CD4-positive, alpha-beta T cell (primary cell): ENCODE measurements around the gene SRP9. TPM values are rescaled to one million over a fixed set of nuclear protein-coding genes. Genes with fewer than 3 reads are reported as not detected.

Experiments used
- ATAC-seq: fragments of 200-7000 bp; cut with Tn5 transposase; one replicate; pipeline ENCODE4 v1.10.0; 2022; ENCODE audit warnings: mild to moderate bottlenecking; ENCODE audit not compliant: poor library complexity
- CTCF ChIA-PET: fragments of 350-600 bp; sonication (Branson Sonifier 250); formaldehyde crosslinking; loops from one replicate; lab custom pipeline; 2021; ENCODE audit warnings: antibody characterized with exemption, inconsistent platforms; lab: Charles Lee
- POLR2A ChIA-PET: fragments of 350-600 bp; sonication (Branson Sonifier 250); formaldehyde crosslinking; loops from one replicate; lab custom pipeline; 2021; ENCODE audit warnings: antibody characterized with exemption, inconsistent platforms; lab: Charles Lee
- DNase-seq, 14 experiments: peaks; one replicate each; pipeline ENCODE4 v3.0.0-alpha.2; 2013 to 2020; ENCODE audit warnings: mixed read lengths in 2 of 14
- H3K27ac ChIP-seq, 2 donors: one replicate each; pipeline versions ENCODE4 v1.5.1 to v1.7.0; 2013; ENCODE audit warnings: low read length in 2 of 2, low read depth in 1 of 2, mild to moderate bottlenecking in 1 of 2
- H3K27me3 ChIP-seq, 2 experiments: 1 replicate in 1 of 2; 2 replicates in 1 of 2; pipeline versions ENCODE4 v1.6.1 to v1.7.0; 2013; ENCODE audit warnings: low read length in 2 of 2, control low read depth in 1 of 2, mild to moderate bottlenecking in 1 of 2, moderate library complexity in 1 of 2; ENCODE audit not compliant: insufficient read depth in 2 of 2, control insufficient read depth in 1 of 2
- H3K36me3 ChIP-seq: one replicate; pipeline ENCODE4 v1.6.1; 2013; ENCODE audit warnings: low read length, control low read depth; ENCODE audit not compliant: insufficient read depth
- H3K4me1 ChIP-seq: one replicate; pipeline ENCODE4 v1.6.1; 2013; ENCODE audit warnings: low read length, control low read depth; ENCODE audit not compliant: insufficient read depth
- H3K4me3 ChIP-seq: one replicate; pipeline ENCODE4 v1.5.1; 2013; ENCODE audit warnings: mild to moderate bottlenecking, low read length, moderate library complexity
- H3K9me3 ChIP-seq, 2 experiments: 1 replicate in 1 of 2; 2 replicates in 1 of 2; pipeline versions ENCODE4 v1.6.1 to v1.7.0; 2013; ENCODE audit warnings: low read length in 2 of 2, mild to moderate bottlenecking in 2 of 2, control low read depth in 1 of 2, moderate library complexity in 1 of 2; ENCODE audit not compliant: control insufficient read depth in 1 of 2, insufficient read depth in 1 of 2
- H3K27ac Mint-ChIP-seq: one replicate; pipeline ENCODE4 v1.8.0; 2020; ENCODE audit warnings: mixed read lengths
- H3K27me3 Mint-ChIP-seq: one replicate; pipeline ENCODE4 v1.8.0; 2021; ENCODE audit warnings: mixed read lengths
- H3K36me3 Mint-ChIP-seq: one replicate; pipeline ENCODE4 v1.8.0; 2021; ENCODE audit warnings: low read depth, mixed read lengths
- H3K4me1 Mint-ChIP-seq: one replicate; pipeline ENCODE4 v1.8.0; 2021; ENCODE audit warnings: low read depth, mixed read lengths
- H3K4me3 Mint-ChIP-seq: one replicate; pipeline ENCODE4 v1.8.0; 2020; ENCODE audit warnings: mild to moderate bottlenecking, mixed read lengths
- H3K9me3 Mint-ChIP-seq: one replicate; pipeline ENCODE4 v1.8.0; 2020; ENCODE audit warnings: mixed read lengths
- intact Hi-C, 2 experiments: fragments of 100-400 bp; cut with DNase I in 1 of 2; cut with micrococcal nuclease in 1 of 2; formaldehyde crosslinking; loops; one replicate each; pipeline versions ENCODE4 v1.15.1 to v1.9.0; 2023 to 2025; cut with DNase I, micrococcal nuclease
- total RNA-seq, 174 experiments: library from RNA in 2 of 174; stranded (reverse) in 2 of 174; gene quantifications; one replicate each; pipeline ENCODE4 v1.2.3 and lab custom pipeline; 2021 to 2026
- TF ChIP-seq, protein P1 (sequence below): fragments of 200-600 bp; IDR thresholded peaks from one replicate; pipeline ENCODE4 v1.8.0; 2022; ENCODE audit warnings: antibody characterized with exemption, mild to moderate bottlenecking

The SRP9 gene
- total RNA-seq, 2 experiments from 2014 or later = 63.7 to 69.8 TPM

DNA sequence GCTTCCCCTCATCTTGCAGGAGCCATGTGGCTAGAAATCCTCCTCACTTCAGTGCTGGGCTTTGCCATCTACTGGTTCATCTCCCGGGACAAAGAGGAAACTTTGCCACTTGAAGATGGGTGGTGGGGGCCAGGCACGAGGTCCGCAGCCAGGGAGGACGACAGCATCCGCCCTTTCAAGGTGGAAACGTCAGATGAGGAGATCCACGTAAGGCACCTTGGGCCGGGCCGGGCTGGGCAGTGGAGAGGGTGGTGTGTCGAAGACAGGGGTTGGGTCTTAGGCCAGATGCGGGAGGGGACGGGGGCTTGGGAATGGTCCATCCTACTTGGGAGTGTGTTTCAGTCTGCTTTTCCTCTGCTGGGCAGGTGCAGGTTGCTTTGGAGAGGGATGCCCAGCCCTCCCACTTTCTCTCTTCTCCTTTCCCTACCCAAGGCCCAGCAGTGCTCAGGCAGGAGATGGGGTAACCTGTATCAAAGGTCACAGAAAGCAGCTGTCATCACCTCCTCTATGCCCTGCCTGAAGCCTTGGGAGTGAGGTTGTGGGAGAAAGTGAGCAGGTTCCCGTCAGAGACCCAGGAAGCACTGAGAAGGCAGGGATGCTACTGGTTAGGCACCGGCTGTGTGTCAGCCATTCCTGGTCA is 51.2 kb downstream of the SRP9 start:
- POLR2A ChIA-PET = interaction anchor here (1.2 to 1.5 kb wide), 2 partner anchors 12 to 51 kb away, joined by 3 read pairs; partner anchors contain the start of gene SRP9
- TF ChIP-seq, protein P1, sequence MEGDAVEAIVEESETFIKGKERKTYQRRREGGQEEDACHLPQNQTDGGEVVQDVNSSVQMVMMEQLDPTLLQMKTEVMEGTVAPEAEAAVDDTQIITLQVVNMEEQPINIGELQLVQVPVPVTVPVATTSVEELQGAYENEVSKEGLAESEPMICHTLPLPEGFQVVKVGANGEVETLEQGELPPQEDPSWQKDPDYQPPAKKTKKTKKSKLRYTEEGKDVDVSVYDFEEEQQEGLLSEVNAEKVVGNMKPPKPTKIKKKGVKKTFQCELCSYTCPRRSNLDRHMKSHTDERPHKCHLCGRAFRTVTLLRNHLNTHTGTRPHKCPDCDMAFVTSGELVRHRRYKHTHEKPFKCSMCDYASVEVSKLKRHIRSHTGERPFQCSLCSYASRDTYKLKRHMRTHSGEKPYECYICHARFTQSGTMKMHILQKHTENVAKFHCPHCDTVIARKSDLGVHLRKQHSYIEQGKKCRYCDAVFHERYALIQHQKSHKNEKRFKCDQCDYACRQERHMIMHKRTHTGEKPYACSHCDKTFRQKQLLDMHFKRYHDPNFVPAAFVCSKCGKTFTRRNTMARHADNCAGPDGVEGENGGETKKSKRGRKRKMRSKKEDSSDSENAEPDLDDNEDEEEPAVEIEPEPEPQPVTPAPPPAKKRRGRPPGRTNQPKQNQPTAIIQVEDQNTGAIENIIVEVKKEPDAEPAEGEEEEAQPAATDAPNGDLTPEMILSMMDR = no peak
- CTCF ChIA-PET = no interaction called here

DNA sequence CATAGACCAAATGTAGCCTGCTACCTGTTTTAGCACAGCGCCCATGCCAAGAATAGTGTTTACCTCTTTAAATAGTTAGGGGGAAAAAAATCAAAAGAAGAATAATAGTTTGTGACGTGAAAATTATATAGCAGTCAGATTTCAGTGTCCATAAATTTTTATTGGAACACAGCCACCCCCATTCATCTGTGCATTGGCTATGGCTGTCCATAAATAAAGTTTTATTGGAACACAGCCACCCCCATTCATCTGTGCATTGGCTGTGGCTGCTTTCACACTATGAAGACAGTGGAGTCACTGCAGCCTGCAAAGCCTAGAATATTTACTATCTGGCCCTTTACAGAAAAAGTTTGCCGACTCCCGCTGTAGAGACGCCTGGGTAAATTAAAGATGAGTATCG is 53.2 kb downstream of the SRP9 start:
- Mint-ChIP-seq H3K4me1 (no peaks in the 10 kb centered on the region), H3K27me3 (no peaks in the 10 kb centered on the region), H3K27ac (no peak overlapping the region), H3K9me3 (no peaks in the 10 kb centered on the region), H3K4me3 (no peak overlapping the region), H3K36me3 (no peaks in the 10 kb centered on the region)
- Histone ChIP-seq H3K36me3 (no peaks in the 10 kb centered on the region), H3K9me3 (no peaks in the 10 kb centered on the region), H3K4me3 (no peak overlapping the region), H3K27me3 (no peaks in the 10 kb centered on the region), H3K27ac (no peak overlapping the region), H3K4me1 (no peaks in the 10 kb centered on the region)
- ChIA-PET POLR2A (interaction anchor here (0.7 kb wide), 1 partner anchor 10 kb away, joined by 3 read pairs; no protein-coding TSS in a partner anchor), CTCF (no interaction called here)
- intact Hi-C loops = no loop called here
- ATAC-seq (no peak), DNase-seq (no peak)
- TF ChIP-seq, protein P1 = no peak

More for the DNA sequence above, 51.2 kb downstream of the SRP9 start:
- H3K4me3 ChIP-seq = no peak overlapping the region
- Mint-ChIP-seq H3K27ac (no peak overlapping the region), H3K4me1 (no peaks in the 10 kb centered on the region), H3K27me3 (no peaks in the 10 kb centered on the region), H3K36me3 (no peaks in the 10 kb centered on the region), H3K4me3 (no peak overlapping the region), H3K9me3 (no peaks in the 10 kb centered on the region)
- H3K4me1 ChIP-seq = no peaks in the 10 kb centered on the region
- ATAC-seq (no peak), DNase-seq (no peak)
- intact Hi-C loops = no loop called here
- H3K36me3 ChIP-seq = no peaks in the 10 kb centered on the region
- H3K27ac ChIP-seq = no peak overlapping the region
- H3K9me3 ChIP-seq = no peaks in the 10 kb centered on the region
- no peaks in the 10 kb centered on the region for H3K27me3 ChIP-seq

DNA sequence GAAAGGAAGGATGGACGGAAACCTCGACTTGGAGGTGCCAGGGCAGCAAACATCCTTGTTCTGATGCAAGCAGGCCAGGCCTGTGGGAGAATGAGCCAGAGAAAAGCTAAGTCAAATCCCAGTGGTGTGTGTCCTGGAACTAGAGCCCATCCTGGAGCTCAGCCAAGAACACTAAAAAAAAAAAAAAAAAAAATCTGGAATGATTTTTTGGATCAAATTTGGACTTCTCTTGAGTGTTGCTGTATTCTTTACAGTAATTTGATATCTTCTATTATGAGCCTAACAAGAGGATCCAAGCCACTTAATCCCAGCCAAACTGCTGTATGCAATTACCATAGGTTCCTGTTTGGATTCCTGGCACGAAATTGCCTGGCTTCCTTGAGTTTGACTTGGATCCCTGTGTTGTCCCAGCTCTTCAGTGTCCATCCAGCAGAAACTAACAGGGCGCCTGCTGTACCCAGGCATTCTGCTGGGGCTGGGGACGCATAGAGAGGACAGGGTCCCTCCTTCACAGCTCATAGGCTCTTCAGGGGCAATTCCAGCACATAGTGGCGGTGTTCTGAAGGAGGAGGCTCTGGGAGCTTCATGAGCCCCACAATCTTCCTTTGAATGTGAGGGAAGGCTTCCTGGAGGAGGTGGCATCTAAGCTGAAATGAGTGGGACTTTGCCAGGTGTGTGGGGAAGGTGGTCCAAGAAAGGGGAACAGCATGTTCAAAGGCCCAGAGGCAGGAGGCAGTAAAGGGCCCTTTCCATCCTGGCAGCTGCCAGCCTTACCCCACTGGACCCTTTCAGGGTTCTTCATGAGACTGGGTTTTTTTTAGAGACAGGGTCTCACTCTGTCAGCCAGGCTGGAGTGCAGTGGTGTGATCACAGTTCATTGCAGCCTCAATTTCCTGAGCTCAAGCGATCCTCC is 57.0 kb downstream of the SRP9 start:
- H3K27me3 ChIP-seq = no peaks in the 10 kb centered on the region
- H3K4me3 ChIP-seq = no peak overlapping the region
- Mint-ChIP-seq H3K36me3 (no peaks in the 10 kb centered on the region), H3K27me3 (no peaks in the 10 kb centered on the region), H3K4me1 (peaks cover 3% of the 10 kb centered on the region), H3K4me3 (no peak overlapping the region), H3K27ac (no peak overlapping the region), H3K9me3 (no peaks in the 10 kb centered on the region)
- H3K36me3 ChIP-seq = no peaks in the 10 kb centered on the region
- DNase-seq (no peak), ATAC-seq (no peak)
- TF ChIP-seq, protein P1 = no peak
- no peak overlapping the region for H3K27ac ChIP-seq
- ChIA-PET POLR2A (interaction anchor here (0.6 to 1.4 kb wide), 8 partner anchors 9 to 73 kb away, joined by 3 to 6 read pairs (median 4); partner anchors contain the start of gene SRP9), CTCF (interaction anchor here (0.7 kb wide), 1 partner anchor 356 kb away, joined by 3 read pairs; no protein-coding TSS in a partner anchor)
- H3K4me1 ChIP-seq = peaks cover 9% of the 10 kb centered on the region
- no peaks in the 10 kb centered on the region for H3K9me3 ChIP-seq
- intact Hi-C loops = no loop called here
